ENCODE results near the gene YBX1. TPM values are rescaled to one million over a fixed set of nuclear protein-coding genes. Genes with fewer than 3 reads are reported as not detected.

The YBX1 gene
- total RNA-seq, 1 donor from 2014 or later: 582 TPM

DNA sequence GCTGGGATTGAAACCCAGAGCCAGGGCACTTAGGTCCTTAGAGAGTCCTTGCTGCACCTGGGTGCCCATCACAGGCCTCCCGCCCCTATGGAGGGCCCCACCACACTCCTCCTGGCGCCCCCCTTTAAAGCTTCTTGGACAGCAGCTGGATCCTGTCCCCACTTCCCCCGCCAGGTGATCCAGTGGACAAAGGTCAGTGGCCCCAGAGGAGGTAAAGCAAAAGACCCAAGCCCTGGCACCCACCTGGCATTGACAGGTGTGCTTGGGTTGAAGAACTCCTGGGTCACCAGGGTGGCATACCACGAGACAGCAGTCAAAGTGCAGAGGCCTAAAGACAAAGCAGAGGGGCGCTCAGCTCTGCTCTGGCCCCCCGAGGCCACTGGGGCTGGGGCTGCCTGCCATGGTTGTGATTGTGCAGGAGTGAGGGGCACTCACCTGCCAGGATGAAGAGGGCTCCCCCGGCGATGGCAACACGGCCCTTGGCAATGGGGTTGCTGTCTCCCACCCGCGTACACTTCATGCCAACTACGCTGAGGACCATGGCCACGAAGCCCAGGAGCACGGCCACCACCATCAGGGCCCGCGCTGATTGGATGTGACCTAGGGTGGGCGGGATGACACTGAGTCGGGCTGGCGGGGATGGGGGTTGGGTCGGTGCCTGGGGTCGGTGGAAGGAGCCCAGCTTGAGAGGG, 55.9 kb downstream of the YBX1 start:
- Mint-ChIP-seq H3K27ac (ENCODE audit: unreplicated experiment) (no peak overlapping the region), H3K4me1 (ENCODE audit: low read depth) (peaks cover 9% of the 10 kb centered on the region), H3K36me3 (ENCODE audit: low read depth) (no peaks in the 10 kb centered on the region), H3K27me3 (ENCODE audit: low read depth) (no peaks in the 10 kb centered on the region), H3K4me3 (ENCODE audit: unreplicated experiment) (no peak overlapping the region), H3K9me3 (ENCODE audit: low read depth) (no peaks in the 10 kb centered on the region)
- DNase-seq (ENCODE audit: low spot score): no peak
- TF ChIP-seq, protein P1, sequence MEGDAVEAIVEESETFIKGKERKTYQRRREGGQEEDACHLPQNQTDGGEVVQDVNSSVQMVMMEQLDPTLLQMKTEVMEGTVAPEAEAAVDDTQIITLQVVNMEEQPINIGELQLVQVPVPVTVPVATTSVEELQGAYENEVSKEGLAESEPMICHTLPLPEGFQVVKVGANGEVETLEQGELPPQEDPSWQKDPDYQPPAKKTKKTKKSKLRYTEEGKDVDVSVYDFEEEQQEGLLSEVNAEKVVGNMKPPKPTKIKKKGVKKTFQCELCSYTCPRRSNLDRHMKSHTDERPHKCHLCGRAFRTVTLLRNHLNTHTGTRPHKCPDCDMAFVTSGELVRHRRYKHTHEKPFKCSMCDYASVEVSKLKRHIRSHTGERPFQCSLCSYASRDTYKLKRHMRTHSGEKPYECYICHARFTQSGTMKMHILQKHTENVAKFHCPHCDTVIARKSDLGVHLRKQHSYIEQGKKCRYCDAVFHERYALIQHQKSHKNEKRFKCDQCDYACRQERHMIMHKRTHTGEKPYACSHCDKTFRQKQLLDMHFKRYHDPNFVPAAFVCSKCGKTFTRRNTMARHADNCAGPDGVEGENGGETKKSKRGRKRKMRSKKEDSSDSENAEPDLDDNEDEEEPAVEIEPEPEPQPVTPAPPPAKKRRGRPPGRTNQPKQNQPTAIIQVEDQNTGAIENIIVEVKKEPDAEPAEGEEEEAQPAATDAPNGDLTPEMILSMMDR (IDR thresholded peaks at IDR 0.05): no peak

DNA sequence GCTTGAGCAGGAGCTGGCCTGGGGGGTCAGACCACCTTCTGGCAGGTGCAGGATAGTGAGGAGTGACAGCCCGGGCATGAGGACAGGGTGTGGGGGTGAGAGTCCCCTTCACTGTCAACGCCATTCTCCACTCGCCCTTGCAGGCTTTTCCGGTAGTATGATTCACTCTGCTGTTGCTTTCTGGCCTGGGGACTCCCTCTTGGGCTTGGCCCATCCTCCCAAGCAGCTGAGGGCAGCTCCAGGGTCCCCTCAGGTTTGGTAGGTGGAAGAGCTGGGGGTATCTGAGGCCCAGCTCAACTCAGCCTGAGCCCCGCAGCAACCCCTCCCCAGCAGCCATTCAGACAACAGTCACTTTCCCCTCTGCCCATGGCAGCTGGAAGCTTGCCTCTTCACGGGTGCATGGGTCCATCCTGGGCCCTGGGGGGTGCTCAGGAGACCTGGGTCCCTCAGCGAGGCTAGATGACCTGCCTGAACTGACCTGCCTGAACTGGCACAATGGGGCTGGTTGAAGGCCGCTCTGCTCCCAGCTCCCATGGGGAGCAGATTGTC, 56.5 kb downstream of the YBX1 start:
- no peaks in the 10 kb centered on the region for H3K9me3 Mint-ChIP-seq (ENCODE audit: low read depth)
- no peak for DNase-seq (ENCODE audit: low spot score)
- H3K27ac Mint-ChIP-seq (ENCODE audit: unreplicated experiment): no peak overlapping the region
- no peak overlapping the region for H3K4me3 Mint-ChIP-seq (ENCODE audit: unreplicated experiment)
- TF ChIP-seq, protein P1 (IDR thresholded peaks at IDR 0.05): no peak
- H3K36me3 Mint-ChIP-seq (ENCODE audit: low read depth): no peaks in the 10 kb centered on the region
- peaks cover 15% of the 10 kb centered on the region for H3K4me1 Mint-ChIP-seq (ENCODE audit: low read depth)
- H3K27me3 Mint-ChIP-seq (ENCODE audit: low read depth): no peaks in the 10 kb centered on the region

DNA sequence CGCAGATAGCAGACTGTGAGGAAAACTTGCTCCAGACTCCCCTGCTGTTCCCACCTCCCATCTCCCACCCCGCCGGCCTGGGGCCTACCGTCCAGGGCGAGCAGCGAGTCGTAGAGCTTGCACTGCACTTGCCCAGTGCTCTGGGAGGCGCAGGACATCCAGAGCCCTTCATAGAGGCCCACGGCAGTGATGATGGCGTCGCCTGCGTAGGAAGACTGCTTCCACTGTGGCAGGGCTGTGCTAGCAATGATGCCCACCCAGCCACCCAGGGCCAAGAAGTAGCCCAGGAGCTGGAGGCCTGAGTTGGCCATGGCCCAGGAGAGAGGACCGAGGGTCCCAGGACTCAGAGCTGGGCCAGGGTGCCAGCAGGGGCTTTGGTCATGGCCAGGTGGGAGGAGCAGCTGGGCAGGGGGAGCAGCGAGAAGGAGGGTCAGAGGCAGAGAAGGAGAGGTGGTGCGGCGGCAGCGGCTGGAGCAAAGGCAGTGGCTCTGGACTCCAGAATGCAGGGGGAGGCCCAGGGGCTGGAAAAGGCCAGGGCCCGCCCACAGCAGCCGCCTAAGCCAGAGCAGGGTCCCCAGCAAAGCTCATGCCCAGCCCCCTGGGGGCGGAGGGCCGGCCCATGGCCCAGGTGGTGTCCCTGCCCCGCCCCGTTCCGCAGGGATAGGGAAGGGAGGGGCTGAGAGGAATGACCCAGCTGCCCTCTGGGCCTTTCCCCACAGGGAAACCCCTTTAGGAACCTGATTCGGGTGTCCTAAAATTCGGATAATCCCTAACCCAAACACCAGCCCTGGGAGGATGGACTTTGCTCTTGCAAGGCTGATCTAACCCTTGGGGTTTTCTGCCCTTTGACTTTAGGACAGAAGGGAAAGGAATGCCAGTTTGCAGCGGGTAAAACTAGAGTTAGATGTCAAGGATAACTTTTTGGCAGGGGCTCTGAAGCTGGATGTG, 57.8 kb downstream of the YBX1 start, which contains the start of gene CLDN19:
Gene CLDN19 (minus strand): TSS at position 484 of the 948 bp plus-strand sequence. CDS start 173 bp downstream, at position 311.
- TF ChIP-seq, protein P1 (IDR thresholded peaks at IDR 0.05): no peak
- no peaks in the 10 kb centered on the region for H3K9me3 Mint-ChIP-seq (ENCODE audit: low read depth)
- no peak within 1 kb of the TSS for H3K4me3 Mint-ChIP-seq (ENCODE audit: unreplicated experiment)
- no peaks in the 10 kb centered on the region for H3K36me3 Mint-ChIP-seq (ENCODE audit: low read depth)
- H3K27ac Mint-ChIP-seq (ENCODE audit: unreplicated experiment): no peak within 1 kb of the TSS
- peaks cover 16% of the 10 kb centered on the region for H3K4me1 Mint-ChIP-seq (ENCODE audit: low read depth)
- no peaks in the 10 kb centered on the region for H3K27me3 Mint-ChIP-seq (ENCODE audit: low read depth)
- no peak for DNase-seq (ENCODE audit: low spot score)

DNA sequence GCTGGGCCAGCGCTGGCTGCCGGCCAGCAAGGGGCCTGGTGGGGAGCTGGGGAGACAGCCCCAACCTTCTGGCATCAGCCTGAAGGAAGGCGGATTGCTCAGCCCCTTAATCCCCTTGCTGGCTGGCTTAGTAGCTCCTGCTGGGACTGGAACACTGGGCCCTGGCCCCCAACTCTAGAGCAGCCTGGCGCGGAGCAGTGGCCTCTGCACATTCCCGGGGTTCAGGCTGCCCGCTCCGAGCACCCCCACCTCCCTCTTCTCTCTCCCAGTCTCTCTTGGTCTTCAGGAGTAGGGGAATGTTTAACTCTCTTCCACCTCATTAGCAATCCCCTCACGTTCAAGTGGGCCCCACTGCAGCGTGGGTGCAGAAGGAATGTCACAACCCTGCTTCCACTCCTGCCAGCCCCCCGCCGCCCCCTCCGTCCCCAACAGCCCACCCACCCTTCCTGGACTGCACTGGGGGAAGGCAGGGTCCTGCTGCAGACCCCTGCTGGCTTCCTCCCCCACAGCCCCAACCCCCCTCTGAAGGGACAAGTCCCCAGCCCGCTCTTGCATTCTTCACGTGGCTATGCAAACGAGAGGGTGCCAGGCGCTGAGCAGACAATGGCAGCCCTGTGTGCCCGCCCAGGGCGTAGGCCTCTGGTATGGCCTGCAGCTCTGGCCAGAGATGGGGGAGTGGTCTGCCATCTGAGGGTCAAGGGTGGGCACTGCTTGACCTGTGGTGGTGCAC, 58.8 kb downstream of the YBX1 start:
- H3K27me3 Mint-ChIP-seq (ENCODE audit: low read depth): no peaks in the 10 kb centered on the region
- H3K4me3 Mint-ChIP-seq (ENCODE audit: unreplicated experiment): no peak overlapping the region
- peaks cover 2% of the 10 kb centered on the region for H3K36me3 Mint-ChIP-seq (ENCODE audit: low read depth)
- H3K9me3 Mint-ChIP-seq (ENCODE audit: low read depth): no peaks in the 10 kb centered on the region
- H3K27ac Mint-ChIP-seq (ENCODE audit: unreplicated experiment): no peak overlapping the region
- TF ChIP-seq, protein P1 (IDR thresholded peaks at IDR 0.05): no peak
- DNase-seq (ENCODE audit: low spot score): no peak
- H3K4me1 Mint-ChIP-seq (ENCODE audit: low read depth): peaks cover 16% of the 10 kb centered on the region
